ENCODE results near the gene ADAMTS8.

GRCh38 chr11:130416530-130416882, 11.9 kb downstream of the ADAMTS8 start:
- TF ChIP-seq NFIC (IDR thresholded peaks at IDR 0.05) (no peak), EGR1 (IDR thresholded peaks at IDR 0.05) (no peak), EP300 (IDR thresholded peaks at IDR 0.05; ENCODE audit: borderline replicate concordance) (no peak), TAF1 (IDR thresholded peaks at IDR 0.05; ENCODE audit: low read depth) (no peak), MAX (IDR thresholded peaks at IDR 0.05) (no peak), ZBTB7A (IDR thresholded peaks at IDR 0.05; ENCODE audit: low read depth) (no peak), CREB1 (IDR thresholded peaks at IDR 0.05; ENCODE audit: low read depth) (no peak), RAD21 (IDR thresholded peaks at IDR 0.05; ENCODE audit: low read depth) (no peak), TCF12 (IDR thresholded peaks at IDR 0.05; ENCODE audit: low read depth) (no peak), FOXM1 (IDR thresholded peaks at IDR 0.05; ENCODE audit: borderline replicate concordance, low read depth) (no peak)
- TF ChIP-seq, protein P1, sequence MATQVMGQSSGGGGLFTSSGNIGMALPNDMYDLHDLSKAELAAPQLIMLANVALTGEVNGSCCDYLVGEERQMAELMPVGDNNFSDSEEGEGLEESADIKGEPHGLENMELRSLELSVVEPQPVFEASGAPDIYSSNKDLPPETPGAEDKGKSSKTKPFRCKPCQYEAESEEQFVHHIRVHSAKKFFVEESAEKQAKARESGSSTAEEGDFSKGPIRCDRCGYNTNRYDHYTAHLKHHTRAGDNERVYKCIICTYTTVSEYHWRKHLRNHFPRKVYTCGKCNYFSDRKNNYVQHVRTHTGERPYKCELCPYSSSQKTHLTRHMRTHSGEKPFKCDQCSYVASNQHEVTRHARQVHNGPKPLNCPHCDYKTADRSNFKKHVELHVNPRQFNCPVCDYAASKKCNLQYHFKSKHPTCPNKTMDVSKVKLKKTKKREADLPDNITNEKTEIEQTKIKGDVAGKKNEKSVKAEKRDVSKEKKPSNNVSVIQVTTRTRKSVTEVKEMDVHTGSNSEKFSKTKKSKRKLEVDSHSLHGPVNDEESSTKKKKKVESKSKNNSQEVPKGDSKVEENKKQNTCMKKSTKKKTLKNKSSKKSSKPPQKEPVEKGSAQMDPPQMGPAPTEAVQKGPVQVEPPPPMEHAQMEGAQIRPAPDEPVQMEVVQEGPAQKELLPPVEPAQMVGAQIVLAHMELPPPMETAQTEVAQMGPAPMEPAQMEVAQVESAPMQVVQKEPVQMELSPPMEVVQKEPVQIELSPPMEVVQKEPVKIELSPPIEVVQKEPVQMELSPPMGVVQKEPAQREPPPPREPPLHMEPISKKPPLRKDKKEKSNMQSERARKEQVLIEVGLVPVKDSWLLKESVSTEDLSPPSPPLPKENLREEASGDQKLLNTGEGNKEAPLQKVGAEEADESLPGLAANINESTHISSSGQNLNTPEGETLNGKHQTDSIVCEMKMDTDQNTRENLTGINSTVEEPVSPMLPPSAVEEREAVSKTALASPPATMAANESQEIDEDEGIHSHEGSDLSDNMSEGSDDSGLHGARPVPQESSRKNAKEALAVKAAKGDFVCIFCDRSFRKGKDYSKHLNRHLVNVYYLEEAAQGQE (IDR thresholded peaks at IDR 0.05; ENCODE audit: low read depth): no peak

Measured in Ishikawa (cell line).